H9 (cell line): ENCODE measurements around the gene CAMTA1. TPM values are rescaled to one million over a fixed set of nuclear protein-coding genes. Genes with fewer than 3 reads are reported as not detected.

ENCODE experiments used
- DNase-seq: peaks from one replicate; pipeline ENCODE4 v3.0.0-alpha.2; 2017
- H2AFZ ChIP-seq: one replicate; pipeline ENCODE4 v1.6.1; 2013; ENCODE audit warnings: mild to moderate bottlenecking, low read length, control low read depth, moderate library complexity
- H2AK5ac ChIP-seq: 2 replicates; pipeline ENCODE4 v1.6.1; 2013; ENCODE audit warnings: low read length, control low read depth, mixed read lengths; ENCODE audit not compliant: insufficient read length
- H2BK120ac ChIP-seq: one replicate; pipeline ENCODE4 v1.6.1; 2013; ENCODE audit warnings: low read depth, mild to moderate bottlenecking, low read length, control low read depth, inconsistent platforms; ENCODE audit not compliant: poor library complexity, severe bottlenecking
- H2BK12ac ChIP-seq: 2 replicates; pipeline ENCODE4 v1.6.1; 2013; ENCODE audit warnings: low read length, control low read depth, mixed read lengths, low read depth; ENCODE audit not compliant: insufficient read length
- H2BK15ac ChIP-seq: 2 replicates; pipeline ENCODE4 v1.6.1; 2013; ENCODE audit warnings: low read depth, low read length, control low read depth
- H2BK20ac ChIP-seq: one replicate; pipeline ENCODE4 v1.6.1; 2013; ENCODE audit warnings: low read depth, mild to moderate bottlenecking, low read length, control low read depth, inconsistent platforms; ENCODE audit not compliant: poor library complexity, severe bottlenecking
- H2BK5ac ChIP-seq: 2 replicates; pipeline ENCODE4 v1.6.1; 2013; ENCODE audit warnings: low read length, control low read depth, mixed read lengths; ENCODE audit not compliant: insufficient read length
- H3K14ac ChIP-seq: 2 replicates; pipeline ENCODE4 v1.6.1; 2013; ENCODE audit warnings: low read length, control low read depth; ENCODE audit not compliant: insufficient read depth
- H3K18ac ChIP-seq: 2 replicates; pipeline ENCODE4 v1.6.1; 2013; ENCODE audit warnings: low read depth, mild to moderate bottlenecking, mixed read lengths, low read length, control low read depth; ENCODE audit not compliant: insufficient read length
- H3K23ac ChIP-seq: 2 replicates; pipeline ENCODE4 v1.6.1; 2013; ENCODE audit warnings: low read length, control low read depth, mixed read lengths, low read depth; ENCODE audit not compliant: insufficient read length
- H3K23me2 ChIP-seq: 2 replicates; pipeline ENCODE4 v1.6.1; 2013; ENCODE audit warnings: low read depth, mild to moderate bottlenecking, mixed read lengths, low read length, control low read depth; ENCODE audit not compliant: insufficient read length, poor library complexity, severe bottlenecking
- H3K27ac ChIP-seq: 2 replicates; pipeline ENCODE4 v1.5.1; 2013; ENCODE audit warnings: low read length, control low read depth, mixed read lengths, low read depth; ENCODE audit not compliant: insufficient read length
- H3K27me3 ChIP-seq: 2 replicates; pipeline ENCODE4 v1.6.1; 2013; ENCODE audit warnings: low read length, control low read depth, inconsistent platforms; ENCODE audit not compliant: insufficient read depth
- H3K4ac ChIP-seq: 2 replicates; pipeline ENCODE4 v1.6.1; 2013; ENCODE audit warnings: low read depth, mild to moderate bottlenecking, control low read depth, inconsistent platforms, low read length, moderate library complexity
- H3K4me1 ChIP-seq: 2 replicates; pipeline ENCODE4 v1.6.1; 2013; ENCODE audit warnings: low read length, control low read depth, inconsistent platforms; ENCODE audit not compliant: insufficient read depth
- H3K4me2 ChIP-seq: 2 replicates; pipeline ENCODE4 v1.6.1; 2013; ENCODE audit warnings: low read length, control low read depth, mixed read lengths; ENCODE audit not compliant: insufficient read length, insufficient read depth
- H3K56ac ChIP-seq: 2 replicates; pipeline ENCODE4 v1.6.1; 2013; ENCODE audit warnings: low read depth, mild to moderate bottlenecking, mixed read lengths, low read length, control low read depth; ENCODE audit not compliant: insufficient read length
- H3K79me1 ChIP-seq: 2 replicates; pipeline ENCODE4 v1.6.1; 2013; ENCODE audit warnings: low read depth, mild to moderate bottlenecking, moderate library complexity, low read length, control low read depth, inconsistent platforms; ENCODE audit not compliant: insufficient read depth, poor library complexity, severe bottlenecking
- H3K79me2 ChIP-seq: 2 replicates; pipeline ENCODE4 v1.6.1; 2013; ENCODE audit warnings: low read length, control low read depth, inconsistent platforms; ENCODE audit not compliant: insufficient read depth
- H3K9ac ChIP-seq: 2 replicates; pipeline ENCODE4 v1.6.1; 2013; ENCODE audit warnings: low read length, control low read depth, mixed read lengths; ENCODE audit not compliant: insufficient read length; ENCODE audit errors: extremely low read depth
- H3K9me3 ChIP-seq: one replicate; pipeline ENCODE4 v1.6.1; 2013; ENCODE audit warnings: low read depth, low read length, inconsistent platforms; ENCODE audit not compliant: control insufficient read depth
- H3T11ph ChIP-seq: one replicate; pipeline ENCODE4 v1.6.1; 2013; ENCODE audit warnings: mild to moderate bottlenecking, low read length, control low read depth, inconsistent platforms
- H4K20me1 ChIP-seq: one replicate; pipeline ENCODE4 v1.6.1; 2013; ENCODE audit not compliant: control insufficient read depth, insufficient read length, insufficient read depth
- H4K5ac ChIP-seq: 2 replicates; pipeline ENCODE4 v1.6.1; 2013; ENCODE audit warnings: low read depth, mild to moderate bottlenecking, mixed read lengths, low read length, control low read depth; ENCODE audit not compliant: insufficient read length
- H4K8ac ChIP-seq: replicated peaks from 2 replicates; pipeline ENCODE4 v1.6.1; 2013; ENCODE audit warnings: low read length, control low read depth, mixed read lengths, low read depth; ENCODE audit not compliant: insufficient read length
- H4K91ac ChIP-seq: 2 replicates; pipeline ENCODE4 v1.6.1; 2013; ENCODE audit warnings: low read depth, mild to moderate bottlenecking, moderate library complexity, mixed read lengths, low read length, control low read depth; ENCODE audit not compliant: insufficient read length
- H3K27ac Mint-ChIP-seq, 3 experiments: 2 replicates in 2 of 3; 3 replicates in 1 of 3; pipeline ENCODE4 v1.8.0; 2020 to 2021; ENCODE audit warnings: mixed read lengths in 3 of 3, mild to moderate bottlenecking in 1 of 3, moderate library complexity in 1 of 3
- H3K27me3 Mint-ChIP-seq: 2 replicates; pipeline ENCODE4 v1.8.0; 2021; ENCODE audit warnings: low read depth, mild to moderate bottlenecking, moderate library complexity, mixed read lengths
- H3K36me3 Mint-ChIP-seq, 3 experiments: 2 replicates in 2 of 3; 3 replicates in 1 of 3; pipeline ENCODE4 v1.8.0; 2020 to 2021; ENCODE audit warnings: low read depth in 3 of 3, mixed read lengths in 3 of 3; ENCODE audit not compliant: insufficient read depth in 1 of 3
- H3K4me1 Mint-ChIP-seq, 2 experiments: 2 replicates each; pipeline ENCODE4 v1.8.0; 2020; ENCODE audit warnings: mixed read lengths in 2 of 2
- H3K4me3 Mint-ChIP-seq, 2 experiments: 2 replicates in 1 of 2; 3 replicates in 1 of 2; pipeline ENCODE4 v1.8.0; 2020 to 2021; ENCODE audit warnings: mild to moderate bottlenecking in 2 of 2, mixed read lengths in 2 of 2, moderate library complexity in 1 of 2
- H3K9me3 Mint-ChIP-seq, 2 experiments: 2 replicates in 1 of 2; 3 replicates in 1 of 2; pipeline ENCODE4 v1.8.0; 2020; ENCODE audit warnings: mild to moderate bottlenecking in 2 of 2, mixed read lengths in 2 of 2, moderate library complexity in 1 of 2
- WGBS: extraction: QIAGEN DNeasy Blood & Tissue Kit; methylation state at CpG from one replicate; pipeline ENCODE4 v1.1.7; 2013; ENCODE audit warnings: missing lambda C conversion rate, low lambda C conversion rate, mixed read lengths; ENCODE audit not compliant: insufficient read length; ENCODE audit errors: extremely low coverage; 5-methylcytosine and 5-hydroxymethylcytosine counted together
- total RNA-seq: library from RNA; stranded (reverse); gene quantifications from 2 replicates; pipeline ENCODE4 v1.2.1, GENCODE V29; 2021
- TF ChIP-seq, protein P1 (sequence below): fragments of 200-600 bp; sonication (generic); conservative IDR thresholded peaks from 3 replicates; pipeline ENCODE4 v1.8.0; 2021; ENCODE audit warnings: antibody characterized with exemption, mild to moderate bottlenecking

The CAMTA1 gene
- total RNA-seq, 1 experiment from 2014 or later, result 115 TPM

DNA sequence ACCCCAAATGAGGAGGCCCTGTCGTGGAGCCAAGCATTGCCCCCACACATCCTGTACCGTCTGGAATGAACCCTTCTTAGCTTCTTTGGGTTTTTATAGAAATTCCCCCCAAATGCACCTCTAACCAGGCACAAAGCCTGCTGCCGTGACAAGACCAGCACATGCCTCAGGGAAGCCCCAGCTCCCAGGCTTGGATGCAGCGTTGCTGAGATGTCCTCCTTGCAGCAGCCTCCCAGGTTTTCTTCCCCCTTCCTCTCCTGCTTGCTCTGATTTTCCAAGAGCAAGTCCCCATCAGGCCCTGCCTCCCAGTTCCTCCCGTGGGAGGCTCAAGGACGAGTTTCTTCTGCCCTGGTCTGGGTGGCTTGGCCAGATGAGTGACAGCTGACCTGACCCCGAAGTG is 866.8 kb downstream of the CAMTA1 start:
- Histone ChIP-seq H4K8ac (no peak overlapping the region), H2BK5ac (no peak overlapping the region), H2BK15ac (no peak overlapping the region), H3K23me2 (peaks cover 7% of the 10 kb centered on the region), H3K14ac (no peak overlapping the region; the same call in 1 of the 2 replicates), H2BK12ac (no peak overlapping the region), H3K4ac (no peak overlapping the region), H2AK5ac (no peak overlapping the region), H3K4me2 (no peak overlapping the region), H4K5ac (no peak overlapping the region), H3K56ac (no peak overlapping the region), H3K18ac (no peak overlapping the region), H3K79me1 (no peaks in the 10 kb centered on the region), H3K9ac (no peak overlapping the region), H3K23ac (no peak overlapping the region), H2AFZ (no peak overlapping the region), H3K9me3 (no peaks in the 10 kb centered on the region), H3T11ph (no peak overlapping the region), H3K27ac (no peak overlapping the region), H4K91ac (no peak overlapping the region), H2BK120ac (no peak overlapping the region), H3K27me3 (no peaks in the 10 kb centered on the region), H3K4me1 (no peaks in the 10 kb centered on the region), H3K79me2 (no peaks in the 10 kb centered on the region), H4K20me1 (no peaks in the 10 kb centered on the region), H2BK20ac (no peak overlapping the region)
- H3K9me3 Mint-ChIP-seq, result no peaks in the 10 kb centered on the region
- H3K27me3 Mint-ChIP-seq, result no peaks in the 10 kb centered on the region
- H3K4me1 Mint-ChIP-seq, result peaks cover 8 to 21% of the 10 kb centered on the region in 2 experiments
- peaks cover 0 to 4% (median 0%) of the 10 kb centered on the region in 3 experiments; a peak in 2 of 7 replicates for H3K36me3 Mint-ChIP-seq
- no peak overlapping the region; a peak in 1 of 7 replicates for H3K27ac Mint-ChIP-seq
- H3K4me3 Mint-ChIP-seq, result no peak overlapping the region
- WGBS, result no CpG with 5 or more reads among the region's 7 CpGs
- TF ChIP-seq, protein P1, sequence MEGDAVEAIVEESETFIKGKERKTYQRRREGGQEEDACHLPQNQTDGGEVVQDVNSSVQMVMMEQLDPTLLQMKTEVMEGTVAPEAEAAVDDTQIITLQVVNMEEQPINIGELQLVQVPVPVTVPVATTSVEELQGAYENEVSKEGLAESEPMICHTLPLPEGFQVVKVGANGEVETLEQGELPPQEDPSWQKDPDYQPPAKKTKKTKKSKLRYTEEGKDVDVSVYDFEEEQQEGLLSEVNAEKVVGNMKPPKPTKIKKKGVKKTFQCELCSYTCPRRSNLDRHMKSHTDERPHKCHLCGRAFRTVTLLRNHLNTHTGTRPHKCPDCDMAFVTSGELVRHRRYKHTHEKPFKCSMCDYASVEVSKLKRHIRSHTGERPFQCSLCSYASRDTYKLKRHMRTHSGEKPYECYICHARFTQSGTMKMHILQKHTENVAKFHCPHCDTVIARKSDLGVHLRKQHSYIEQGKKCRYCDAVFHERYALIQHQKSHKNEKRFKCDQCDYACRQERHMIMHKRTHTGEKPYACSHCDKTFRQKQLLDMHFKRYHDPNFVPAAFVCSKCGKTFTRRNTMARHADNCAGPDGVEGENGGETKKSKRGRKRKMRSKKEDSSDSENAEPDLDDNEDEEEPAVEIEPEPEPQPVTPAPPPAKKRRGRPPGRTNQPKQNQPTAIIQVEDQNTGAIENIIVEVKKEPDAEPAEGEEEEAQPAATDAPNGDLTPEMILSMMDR, result no peak
- no peak for DNase-seq
